Stimulated activated CD4-positive, alpha-beta T cell treated with anti-CD3 and anti-CD28 coated beads, Interleukin-4, amount 100 ng/mL, for 1 hour (primary cell): ENCODE data around the gene DNASE1L1.

ENCODE experiments used
- DNase-seq: peaks from one replicate; pipeline ENCODE4 v3.0.0-alpha.2; 2020

The DNASE1L1 gene

DNA sequence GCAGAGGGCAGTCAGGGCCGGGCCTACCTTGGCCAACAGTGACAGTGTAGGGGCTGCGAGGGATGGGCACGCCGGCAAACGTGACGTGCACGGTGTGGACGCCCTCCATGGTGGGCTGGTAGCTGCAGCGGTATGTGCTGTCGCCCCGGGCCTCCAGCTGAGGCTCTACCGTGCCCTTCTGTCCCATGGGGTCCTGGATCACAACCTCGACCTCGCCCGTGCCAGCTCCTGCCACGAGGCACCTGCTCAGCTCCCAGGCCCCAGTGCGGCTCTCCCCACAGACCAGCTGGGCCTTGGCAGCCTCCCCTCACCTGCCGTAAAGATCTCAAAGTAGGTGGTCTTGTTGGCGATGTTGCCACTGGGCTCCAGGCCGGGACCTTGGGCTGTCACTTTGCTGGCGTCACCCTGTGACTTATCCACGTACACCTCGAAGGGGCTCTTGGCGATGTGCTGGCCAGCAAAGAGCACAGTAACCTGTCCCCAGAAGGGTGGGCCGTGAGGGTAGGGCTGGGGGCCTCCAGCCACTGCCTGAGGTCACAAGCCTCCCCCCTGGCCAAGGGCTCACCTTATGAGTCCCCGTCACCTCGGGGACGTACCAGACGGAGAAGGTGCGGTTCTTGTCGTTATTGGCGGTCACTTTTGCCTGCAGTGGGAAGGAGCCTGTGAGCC lies 42.9 kb downstream of the DNASE1L1 start:
- DNase-seq, result no peak

DNA sequence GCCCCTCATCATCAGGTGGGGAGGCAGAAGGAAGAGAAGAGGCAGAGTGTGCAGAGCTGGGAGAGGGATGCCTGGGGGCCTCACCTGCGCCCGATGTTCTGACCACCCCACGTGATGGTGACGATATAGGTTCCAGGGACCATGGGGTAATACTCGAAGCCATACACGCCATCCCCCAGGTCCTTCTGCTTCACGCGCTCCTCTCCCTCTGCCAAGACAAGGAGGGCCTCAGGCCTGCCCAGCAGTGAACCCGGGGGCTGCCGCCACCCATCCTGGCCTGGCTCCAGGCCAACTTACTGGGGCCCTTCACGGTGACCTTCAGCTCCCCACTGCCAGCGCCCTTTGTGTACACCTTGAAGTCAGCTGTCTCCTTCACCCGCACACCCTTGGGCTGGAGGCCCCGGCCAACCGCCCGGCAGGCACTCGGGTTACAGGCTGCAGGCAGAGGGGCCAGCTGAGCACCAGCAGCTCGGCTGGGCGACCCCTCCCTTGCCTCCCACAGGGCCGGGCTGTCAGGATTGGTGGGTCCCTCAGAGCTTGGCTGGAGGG lies 43.9 kb downstream of the DNASE1L1 start:
- DNase-seq, result no peak

DNA sequence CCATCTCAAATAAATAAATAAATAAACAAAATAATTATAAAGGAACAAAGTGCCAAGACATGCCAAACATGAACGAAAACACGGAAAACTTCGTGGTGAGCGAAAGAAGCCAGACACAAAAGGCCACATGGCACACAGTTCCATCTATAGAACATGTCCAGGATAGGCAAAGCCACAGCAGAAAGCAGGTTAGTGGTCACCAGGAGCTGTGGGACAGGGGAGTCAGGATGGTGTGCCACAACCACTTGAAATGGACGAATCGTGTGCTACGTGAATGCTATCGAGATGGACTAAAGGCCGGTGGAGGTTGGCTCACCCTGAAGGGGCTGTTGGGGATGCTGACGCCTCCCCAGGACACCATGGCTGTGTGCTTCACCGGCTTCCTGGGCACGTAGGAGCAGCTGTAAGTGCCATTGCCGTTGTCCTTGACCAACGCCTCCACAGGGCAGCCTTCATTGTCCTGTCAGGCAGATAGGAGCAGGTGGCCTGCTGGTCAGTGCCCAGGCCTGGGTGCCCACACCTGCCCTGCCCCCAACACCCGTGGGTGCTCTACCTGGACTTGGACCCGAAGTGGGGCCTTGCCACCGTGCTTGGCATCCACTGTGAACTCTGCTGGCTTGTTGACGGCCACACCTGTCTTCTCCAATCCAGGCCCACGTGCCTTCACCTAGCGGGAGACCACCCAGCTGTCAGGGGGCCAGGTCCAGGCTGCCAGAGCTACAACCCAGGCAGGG lies 45.2 kb downstream of the DNASE1L1 start:
- no peak for DNase-seq

DNA sequence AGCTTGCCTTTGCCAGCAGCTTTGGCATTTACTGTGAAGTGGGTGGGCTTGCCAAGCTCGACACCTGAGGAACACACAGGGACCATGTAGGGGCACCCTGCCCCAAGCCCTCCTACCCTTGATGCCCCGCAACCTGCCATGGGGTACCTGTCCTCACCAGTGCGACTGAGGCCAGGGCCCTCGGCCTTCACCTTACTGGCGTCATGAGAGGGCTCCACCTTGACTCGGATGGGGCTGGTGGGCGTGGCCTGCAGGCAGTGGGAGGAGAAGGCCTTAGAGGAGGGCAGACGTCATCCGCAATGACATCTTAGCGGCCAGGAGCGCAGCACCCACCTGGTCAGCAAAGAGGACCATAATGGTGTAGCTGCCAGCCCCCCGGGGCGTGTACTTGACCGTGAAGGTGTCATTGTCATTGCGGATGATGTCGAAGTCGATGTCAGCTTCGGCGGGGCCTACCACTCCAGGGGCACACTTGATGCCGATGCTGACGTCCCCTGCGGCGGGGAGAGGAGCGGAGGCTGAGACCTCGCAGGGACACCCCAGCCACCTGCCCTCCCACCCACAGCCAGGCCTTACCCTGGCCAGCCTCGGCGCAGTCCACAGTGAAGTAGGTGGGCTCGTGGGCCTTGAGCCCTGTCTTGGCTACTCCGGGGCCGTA lies 46.8 kb downstream of the DNASE1L1 start:
- no peak for DNase-seq

DNA sequence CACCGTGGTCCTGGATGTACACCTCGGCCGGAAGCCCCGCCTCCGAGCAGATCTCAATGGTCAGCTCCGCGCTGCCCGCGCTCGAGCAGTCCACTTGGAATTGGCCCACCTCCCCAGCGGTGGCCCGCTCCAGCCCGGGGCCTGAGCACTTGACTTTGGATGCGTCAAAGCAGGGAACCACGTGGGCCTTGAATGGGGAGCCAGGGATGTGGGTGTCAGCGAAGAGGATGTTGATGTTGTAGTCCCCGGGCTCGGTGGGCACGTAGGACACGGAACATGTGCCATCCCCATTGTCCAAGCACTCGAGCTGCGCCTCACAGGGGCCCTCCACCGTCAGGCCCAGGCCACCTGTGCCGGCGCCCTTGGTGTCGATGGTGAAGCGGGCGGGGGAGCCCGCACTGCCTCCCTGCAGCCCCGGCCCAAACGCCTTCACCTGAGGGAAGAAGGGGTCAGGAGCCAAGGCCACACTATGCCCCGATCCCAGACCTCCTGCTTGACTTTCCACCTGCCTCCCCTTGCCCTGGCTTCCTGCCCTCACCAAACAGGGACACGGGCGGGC lies 48.8 kb downstream of the DNASE1L1 start:
- DNase-seq, result no peak

DNA sequence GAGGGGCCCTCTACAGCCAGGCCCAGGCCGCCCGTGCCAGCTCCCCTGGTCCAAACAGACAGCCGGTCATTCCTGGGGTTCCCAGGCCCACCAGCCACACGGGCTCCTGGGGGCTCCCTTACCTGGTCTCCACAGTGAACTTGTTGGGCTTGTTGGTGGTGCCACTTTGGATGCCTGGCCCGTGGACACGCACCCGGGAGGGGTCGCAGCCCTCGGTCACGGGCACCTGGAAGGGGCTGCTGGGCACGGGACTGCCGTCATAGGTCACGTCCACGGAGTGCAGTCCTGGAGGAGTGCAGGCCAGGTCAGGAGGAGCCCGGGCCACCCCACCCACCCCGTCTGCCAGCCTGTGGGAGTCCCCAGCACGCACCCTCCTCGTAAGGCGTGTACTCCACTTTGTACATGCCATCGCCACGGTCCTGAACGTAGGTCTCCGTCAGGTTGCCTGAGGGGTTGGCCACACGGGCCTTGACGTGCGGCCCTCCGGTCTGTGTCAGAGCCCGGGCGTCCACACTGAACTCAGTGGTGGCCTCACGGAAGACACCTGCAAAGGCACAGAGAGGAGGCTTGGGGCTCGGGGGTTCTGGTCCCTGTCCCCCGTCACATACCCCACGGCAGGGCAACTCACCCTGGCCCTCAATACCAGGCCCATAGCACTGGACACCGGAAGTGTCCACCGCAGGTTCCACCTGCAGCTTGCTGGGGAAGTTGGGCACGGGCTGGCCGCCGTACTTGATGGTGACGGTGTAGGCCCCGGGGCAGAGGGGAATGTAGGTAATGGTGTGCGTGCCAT lies 49.5 kb downstream of the DNASE1L1 start:
- no peak for DNase-seq

DNA sequence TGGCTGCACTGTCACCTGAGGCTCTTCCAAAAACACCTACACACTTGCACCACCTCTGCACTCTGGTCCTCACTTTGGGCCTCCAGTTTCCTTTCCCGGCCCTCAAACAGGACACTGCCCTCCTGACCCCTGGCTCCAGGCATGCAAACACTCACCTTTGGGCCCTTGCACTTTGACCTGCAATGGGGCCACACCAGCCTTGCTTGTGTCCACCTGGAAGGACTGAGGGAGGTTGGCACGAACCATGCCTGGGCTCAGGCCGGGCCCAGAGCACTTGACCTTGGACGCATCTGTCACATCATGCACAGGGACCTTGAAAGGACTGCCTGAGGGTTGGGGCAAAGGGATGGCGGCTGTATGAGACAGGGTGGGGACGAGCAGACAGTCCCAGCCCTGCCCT lies 50.2 kb downstream of the DNASE1L1 start:
- DNase-seq, result no peak

DNA sequence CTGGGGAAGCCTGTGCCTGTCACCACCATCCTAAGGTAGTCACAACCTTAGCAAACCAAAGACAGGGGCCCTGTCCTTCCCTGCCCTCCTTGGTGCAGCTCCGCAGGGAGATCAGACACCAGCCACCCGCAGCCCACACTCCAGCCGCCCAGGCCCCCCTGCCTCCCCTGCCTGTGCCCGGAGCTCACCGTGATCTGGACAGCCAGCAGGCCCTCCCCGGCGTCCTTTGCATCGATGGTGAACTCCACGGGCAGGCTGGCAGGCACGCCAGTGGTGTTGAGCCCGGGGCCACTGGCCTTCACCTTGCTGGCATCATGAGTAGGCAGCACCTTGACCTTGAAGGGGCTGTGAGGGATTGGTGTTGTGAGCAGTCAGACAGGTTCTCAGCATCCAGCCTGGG lies 51.0 kb downstream of the DNASE1L1 start:
- DNase-seq, result no peak

DNA sequence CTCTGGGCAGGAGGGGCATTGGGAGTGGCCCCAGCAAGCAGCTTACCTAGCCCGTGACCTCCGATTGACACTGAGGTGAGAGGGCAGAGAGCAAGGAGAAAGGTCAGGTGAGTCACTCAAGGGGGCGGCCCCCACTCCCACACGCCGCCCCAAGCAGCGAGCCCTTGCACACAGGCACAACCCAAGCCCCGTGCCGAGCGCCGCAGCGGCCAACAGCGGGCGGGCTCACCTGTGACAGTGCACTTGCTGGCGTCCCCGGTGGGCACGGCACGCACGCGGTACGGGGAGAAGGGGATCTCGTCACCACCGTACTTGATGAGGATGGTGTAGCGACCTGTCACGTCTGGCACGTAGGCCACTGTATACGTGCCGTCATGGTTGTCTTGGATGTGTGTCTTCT lies 51.8 kb downstream of the DNASE1L1 start:
- DNase-seq, result no peak

DNA sequence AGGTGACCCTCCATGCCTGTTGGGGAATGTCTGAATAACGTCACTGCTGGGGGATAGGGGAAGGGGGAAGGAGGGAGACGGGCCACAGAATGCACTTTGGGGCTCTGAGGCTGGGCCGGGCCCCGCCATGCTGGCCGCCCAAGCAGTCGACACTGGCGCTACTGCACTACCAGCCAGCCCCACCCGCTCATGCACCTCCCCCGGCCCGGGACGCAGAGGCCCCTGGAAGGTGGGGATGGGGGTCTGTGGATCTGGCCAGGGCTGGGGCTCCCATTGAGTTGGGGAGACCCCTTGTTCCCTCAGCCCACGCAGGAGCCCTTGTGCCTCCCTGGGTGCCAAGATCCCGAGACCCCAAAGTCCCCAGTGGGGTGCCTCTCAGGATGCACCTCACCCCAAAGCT lies 52.5 kb downstream of the DNASE1L1 start:
- no peak for DNase-seq

DNA sequence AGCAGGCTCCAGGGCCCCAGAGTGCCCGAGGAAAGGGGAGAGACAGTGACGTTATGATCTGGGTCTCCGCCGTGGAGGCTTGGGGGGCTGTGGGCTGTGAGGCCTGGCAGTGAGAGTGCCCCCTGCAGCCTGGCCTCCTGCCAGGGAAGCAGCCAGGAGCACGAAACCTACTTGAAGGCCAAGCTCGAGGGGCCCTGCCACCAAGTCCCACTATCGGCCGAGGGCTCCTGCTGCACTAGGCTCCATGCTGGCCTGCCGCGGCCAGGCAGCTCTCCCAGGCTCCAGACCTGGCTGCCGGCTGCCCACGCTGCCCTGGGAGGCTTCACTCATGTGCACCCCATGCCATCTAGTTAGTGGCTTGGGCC lies 53.3 kb downstream of the DNASE1L1 start:
- DNase-seq, result no peak

DNA sequence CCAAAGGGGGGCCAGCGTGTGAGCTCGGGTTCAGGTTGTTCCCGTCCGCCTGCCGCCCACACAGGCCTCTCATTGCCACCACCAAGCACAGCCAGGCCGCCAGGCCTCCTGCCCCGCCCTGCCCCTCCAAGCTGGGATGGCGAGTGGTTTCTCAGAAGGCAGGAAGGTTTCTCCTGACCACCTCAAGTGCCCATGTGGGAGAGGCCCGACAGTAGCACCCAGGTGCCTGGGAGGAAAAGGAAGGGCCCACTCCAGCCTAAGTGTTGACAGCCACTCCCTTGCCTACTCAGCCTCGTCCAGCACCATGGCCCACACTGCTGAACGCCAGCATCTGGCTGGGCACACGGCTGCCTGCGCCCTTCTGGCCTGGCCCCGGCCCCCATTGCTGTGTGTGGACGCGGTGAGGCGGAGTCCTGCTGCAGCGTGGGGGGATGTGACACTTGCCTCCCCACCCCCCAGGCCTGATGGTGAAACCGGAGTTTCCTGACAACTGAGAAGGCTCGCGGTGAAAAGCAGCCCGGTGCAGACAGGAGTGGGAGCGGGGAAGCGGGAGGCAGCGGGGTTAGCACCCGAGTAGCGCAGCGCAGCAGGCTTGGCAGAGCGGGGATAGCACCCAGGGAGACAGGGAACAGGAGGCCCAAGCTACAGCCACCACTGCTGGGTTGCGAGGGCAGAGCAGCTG lies 53.8 kb downstream of the DNASE1L1 start:
- no peak for DNase-seq

DNA sequence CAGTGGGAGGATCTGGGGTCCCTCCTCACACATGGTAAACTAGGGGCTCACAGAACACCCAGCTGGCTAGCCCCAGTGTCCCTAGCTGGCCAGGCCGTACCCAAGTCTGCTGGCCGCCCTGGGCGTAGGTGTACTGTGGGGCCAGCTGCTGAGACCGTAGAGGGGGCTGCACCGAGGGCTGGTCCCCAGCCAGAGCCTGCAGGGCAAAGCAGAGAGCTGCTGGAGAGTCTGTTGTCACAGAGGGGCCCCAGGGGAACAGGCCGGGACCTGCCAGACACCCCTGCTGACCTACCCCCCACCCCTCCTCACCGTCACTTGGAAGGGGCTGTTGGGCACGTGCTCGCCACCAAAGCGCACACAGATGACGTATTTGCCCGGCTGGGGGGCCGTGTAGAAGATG lies 54.5 kb downstream of the DNASE1L1 start:
- DNase-seq, result no peak

DNA sequence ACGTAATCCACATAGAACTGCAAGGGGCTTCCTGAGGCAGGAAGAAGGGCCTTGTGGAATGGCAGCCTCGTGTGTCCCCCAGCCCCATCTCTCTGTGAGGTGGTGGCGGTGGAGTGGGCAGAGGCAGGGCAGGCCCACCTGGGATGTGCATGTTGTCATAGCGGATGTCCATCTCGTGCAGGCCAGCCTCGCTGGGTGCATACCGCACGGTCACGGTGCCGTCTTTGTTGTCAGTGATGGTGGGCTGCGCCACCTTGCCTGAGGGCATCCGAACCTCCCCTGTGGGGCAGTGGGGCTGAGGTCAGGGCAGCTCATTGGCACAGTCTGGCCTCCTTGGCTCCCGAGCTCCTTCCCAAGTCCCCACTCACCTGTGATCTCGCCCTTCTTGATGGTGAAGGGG lies 55.0 kb downstream of the DNASE1L1 start:
- no peak for DNase-seq

DNA sequence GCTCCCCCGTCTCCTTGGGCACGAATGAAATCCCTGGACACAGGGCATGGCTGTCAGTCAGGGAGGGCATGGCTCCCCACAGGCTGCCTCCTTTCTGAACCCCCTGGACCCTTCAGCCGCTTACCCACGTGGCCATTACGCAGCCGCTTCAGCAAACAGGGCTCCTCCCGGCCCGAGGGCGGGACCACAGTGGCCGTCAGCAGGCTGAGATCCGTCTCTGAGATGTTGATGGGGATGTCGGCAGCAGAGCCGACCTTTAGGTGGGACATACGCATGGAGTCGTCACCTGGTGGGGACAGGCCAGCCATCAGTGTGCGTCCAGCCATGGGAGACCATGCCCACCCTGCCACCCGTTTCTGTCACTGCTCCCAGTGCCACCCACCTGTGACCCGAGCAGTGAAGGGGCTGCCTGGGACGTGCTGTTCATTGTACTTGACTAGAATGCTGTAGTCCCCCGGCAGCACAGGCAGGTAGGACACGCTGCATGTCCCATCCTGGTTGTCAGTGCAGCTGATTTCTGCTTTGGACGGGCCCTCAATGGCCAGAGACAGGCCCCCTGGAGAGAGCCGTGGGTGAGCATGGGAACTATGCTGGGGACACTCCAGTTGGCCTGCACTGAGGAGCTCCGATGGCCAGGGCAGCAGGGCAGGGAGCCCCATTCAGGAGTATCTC lies 55.7 kb downstream of the DNASE1L1 start:
- DNase-seq, result no peak

DNA sequence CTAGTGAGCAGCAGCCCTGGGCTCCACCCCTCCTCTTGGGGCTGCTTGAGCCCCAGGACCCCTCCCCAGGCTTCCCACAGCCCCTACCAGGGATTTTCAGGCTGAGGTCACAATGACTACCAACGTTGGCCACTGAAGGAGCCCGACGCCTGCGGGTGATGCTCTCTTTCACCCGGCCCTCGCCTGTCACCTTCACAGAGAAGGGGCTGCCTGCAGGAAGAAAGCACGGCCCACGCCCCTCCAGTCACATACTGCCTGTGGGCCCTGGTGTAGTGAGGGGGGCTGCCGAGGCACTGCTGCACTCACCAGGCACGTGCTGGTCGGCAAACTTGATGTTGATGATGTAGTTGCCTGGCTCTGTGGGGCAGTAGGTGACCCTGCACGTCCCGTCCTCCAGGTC lies 56.6 kb downstream of the DNASE1L1 start:
- DNase-seq, result no peak

DNA sequence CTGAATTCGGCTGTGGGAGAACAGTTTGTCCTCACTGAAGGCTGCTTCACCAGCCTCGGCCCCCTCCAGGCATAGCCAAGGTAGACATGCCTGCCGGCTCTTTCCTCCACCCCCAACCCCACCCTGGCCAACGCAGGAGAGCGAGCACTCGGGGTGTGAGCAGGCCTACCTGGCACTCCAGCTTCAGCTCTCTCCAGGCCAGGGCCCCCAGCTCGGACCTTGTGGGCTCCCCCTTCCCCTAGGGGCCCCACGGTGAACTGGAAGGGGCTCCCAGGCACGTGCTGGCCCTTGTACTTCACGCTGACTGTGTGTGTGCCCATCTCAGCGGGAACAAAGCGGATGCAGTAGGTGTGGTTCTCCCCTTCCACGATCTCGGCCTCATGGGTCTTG lies 57.0 kb downstream of the DNASE1L1 start:
- DNase-seq, result no peak
